ENCODE data around the gene SDC1.

SDC1 gene

DNA sequence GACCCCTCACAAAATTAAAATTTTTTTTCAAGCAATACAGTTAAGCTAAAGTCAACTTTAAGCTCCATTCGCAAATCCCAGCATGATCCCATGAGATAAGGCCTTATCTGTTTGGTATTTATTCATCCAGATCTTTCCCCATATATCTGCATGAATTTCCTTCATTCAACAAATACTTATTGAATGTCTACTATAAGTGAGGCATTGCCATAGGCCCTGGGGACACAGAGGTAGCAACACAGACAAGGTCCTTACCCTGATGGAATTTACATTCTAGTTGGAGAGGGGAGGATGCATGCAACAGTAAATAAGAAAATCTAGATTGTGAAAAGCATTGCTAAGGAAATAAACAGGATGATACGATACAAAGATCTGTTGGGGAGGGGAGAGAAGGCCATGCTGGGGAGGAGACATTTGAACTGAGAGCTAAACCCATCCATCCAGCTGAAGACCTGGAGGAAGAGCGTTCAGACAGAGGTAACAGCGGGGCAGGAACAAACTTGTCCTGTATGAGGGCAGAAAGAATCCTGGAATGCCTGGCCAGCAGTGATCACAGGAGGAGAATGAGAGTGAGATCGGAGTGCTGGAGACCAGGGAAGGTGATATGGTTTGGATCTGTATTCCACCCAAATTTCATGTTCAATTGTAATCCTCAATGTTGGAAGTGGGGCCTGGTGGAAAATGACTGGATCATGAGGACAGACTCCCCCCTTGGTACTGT lies 71.6 kb downstream of the SDC1 start:
- ChIA-PET CTCF (no interaction called here), POLR2A (no interaction called here)
- no peak for DNase-seq (ENCODE audit: extremely low spot score)
- no peak for TF ChIP-seq LEF1 (IDR thresholded peaks at IDR 0.05; ENCODE audit: borderline replicate concordance)
- no peak for TF ChIP-seq TARDBP (IDR thresholded peaks at IDR 0.05)
- TF ChIP-seq SUZ12 (IDR thresholded peaks at IDR 0.05), result no peak
- TF ChIP-seq NFRKB (IDR thresholded peaks at IDR 0.05), result no peak
- TF ChIP-seq, protein P1, sequence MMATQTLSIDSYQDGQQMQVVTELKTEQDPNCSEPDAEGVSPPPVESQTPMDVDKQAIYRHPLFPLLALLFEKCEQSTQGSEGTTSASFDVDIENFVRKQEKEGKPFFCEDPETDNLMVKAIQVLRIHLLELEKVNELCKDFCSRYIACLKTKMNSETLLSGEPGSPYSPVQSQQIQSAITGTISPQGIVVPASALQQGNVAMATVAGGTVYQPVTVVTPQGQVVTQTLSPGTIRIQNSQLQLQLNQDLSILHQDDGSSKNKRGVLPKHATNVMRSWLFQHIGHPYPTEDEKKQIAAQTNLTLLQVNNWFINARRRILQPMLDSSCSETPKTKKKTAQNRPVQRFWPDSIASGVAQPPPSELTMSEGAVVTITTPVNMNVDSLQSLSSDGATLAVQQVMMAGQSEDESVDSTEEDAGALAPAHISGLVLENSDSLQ (IDR thresholded peaks at IDR 0.05), result no peak
- TF ChIP-seq ELF4 (IDR thresholded peaks at IDR 0.05), result no peak
- TF ChIP-seq ARNT (IDR thresholded peaks at IDR 0.05), result no peak
- TF ChIP-seq BHLHE40 (IDR thresholded peaks at IDR 0.05; ENCODE audit: borderline replicate concordance), result no peak
- TF ChIP-seq FOXM1 (IDR thresholded peaks at IDR 0.05; ENCODE audit: borderline replicate concordance), result no peak
- no peak for TF ChIP-seq L3MBTL2 (conservative IDR thresholded peaks at IDR 0.05)
- TF ChIP-seq SP1 (IDR thresholded peaks at IDR 0.05), result no peak
- no peak for TF ChIP-seq FOXA1 (IDR thresholded peaks at IDR 0.05)
- TF ChIP-seq HDGF (IDR thresholded peaks at IDR 0.05; ENCODE audit: borderline replicate concordance), result no peak

DNA sequence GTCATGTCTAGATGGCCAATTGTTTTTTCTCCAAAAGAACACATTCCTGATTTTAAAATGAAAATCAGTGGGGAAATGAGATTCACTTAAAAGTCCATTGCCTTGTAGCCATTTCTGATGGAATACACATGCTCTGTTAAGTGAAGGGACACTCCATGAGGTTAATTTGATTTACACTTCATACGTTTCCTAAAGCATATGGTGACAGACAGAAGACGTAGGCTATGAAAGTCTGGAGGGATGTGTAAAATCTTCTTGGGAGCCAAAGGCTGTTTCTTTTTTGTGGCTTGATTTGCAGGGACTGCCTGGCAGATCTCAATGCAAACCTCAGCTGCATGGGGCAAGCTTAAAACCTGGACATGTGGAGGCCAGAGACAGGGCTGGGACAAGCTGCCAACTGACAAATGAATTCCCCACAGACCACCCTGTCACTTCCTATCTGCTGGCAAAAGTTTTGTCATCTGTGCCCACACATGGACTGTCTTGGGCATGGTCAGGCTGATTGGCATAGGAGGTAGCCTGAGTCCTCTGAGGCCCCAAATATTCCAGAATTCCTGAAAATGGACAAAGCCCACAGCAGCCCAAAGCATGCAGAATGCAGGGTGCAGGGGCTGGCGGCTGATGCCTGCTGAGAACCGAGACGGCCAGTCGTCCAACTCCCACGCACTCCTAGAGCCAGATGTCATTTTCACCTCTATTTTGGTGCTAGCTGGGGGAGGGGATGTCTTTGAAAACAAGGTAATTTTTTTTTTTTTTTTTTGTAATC lies 73.9 kb downstream of the SDC1 start:
- TF ChIP-seq FOXM1 (IDR thresholded peaks at IDR 0.05; ENCODE audit: borderline replicate concordance) (no peak), CTBP1 (IDR thresholded peaks at IDR 0.05; ENCODE audit: borderline replicate concordance) (no peak), NFRKB (IDR thresholded peaks at IDR 0.05) (no peak)
- ChIA-PET CTCF (no interaction called here), POLR2A (no interaction called here)
- no peak for DNase-seq (ENCODE audit: extremely low spot score)

Measured in HEK293T (cell line).